ENCODE results near the gene TYRP1.
"Not testable (repeated sequence)": the region's sequence is repeated elsewhere in the genome, so short reads cannot be mapped to it uniquely, and the experiment has no call there.

TYRP1 gene

GRCh38 chr9:12693141-12693540, at the start of gene TYRP1:
TYRP1 (plus strand) TSS chr9:12693385; CDS start chr9:12693997, 612 bp downstream.
- DNase-seq: no peak

GRCh38 chr9:12643686-12644085, 49.5 kb upstream of the TYRP1 start:
- DNase-seq: no peak

GRCh38 chr9:12648925-12649324, 44.3 kb upstream of the TYRP1 start:
- DNase-seq: no peak

GRCh38 chr9:12651125-12651524, 42.1 kb upstream of the TYRP1 start:
- no peak for DNase-seq

GRCh38 chr9:12652973-12653372, 40.2 kb upstream of the TYRP1 start:
- no peak for DNase-seq

GRCh38 chr9:12656803-12657202, 36.4 kb upstream of the TYRP1 start:
- DNase-seq: no peak

GRCh38 chr9:12657233-12657632, 36.0 kb upstream of the TYRP1 start:
- no peak for DNase-seq

- DNase-seq: no peak
These were observed 35.2 kb upstream of the TYRP1 start for GRCh38 chr9:12657998-12658397.

- no peak for DNase-seq
These were observed 34.5 kb upstream of the TYRP1 start for GRCh38 chr9:12658531-12659209.

- no peak for DNase-seq
These were observed 34.0 kb upstream of the TYRP1 start for GRCh38 chr9:12659220-12659619.

GRCh38 chr9:12666813-12667212, 26.4 kb upstream of the TYRP1 start:
- DNase-seq: no peak

- no peak for DNase-seq
These were observed 25.3 kb upstream of the TYRP1 start for GRCh38 chr9:12667892-12668291.

- no peak for DNase-seq
These were observed 23.2 kb upstream of the TYRP1 start for GRCh38 chr9:12670006-12670405.

- no peak for DNase-seq
These were observed 18.2 kb upstream of the TYRP1 start for GRCh38 chr9:12674961-12675360.

GRCh38 chr9:12677462-12678126, 15.6 kb upstream of the TYRP1 start:
- DNase-seq: not testable (repeated sequence)

- no peak for DNase-seq
These were observed 12.8 kb upstream of the TYRP1 start for GRCh38 chr9:12680341-12680740.

GRCh38 chr9:12680757-12681156, 12.4 kb upstream of the TYRP1 start:
- no peak for DNase-seq

- no peak for DNase-seq
These were observed 11.6 kb upstream of the TYRP1 start for GRCh38 chr9:12681620-12682019.

GRCh38 chr9:12684974-12685373, 8.2 kb upstream of the TYRP1 start:
- no peak for DNase-seq

GRCh38 chr9:12689233-12689632, 4.0 kb upstream of the TYRP1 start:
- no peak for DNase-seq

- no peak for DNase-seq
These were observed 828 bp downstream of the TYRP1 start for GRCh38 chr9:12694013-12694412.

- DNase-seq: no peak
These were observed 2.3 kb downstream of the TYRP1 start for GRCh38 chr9:12695474-12695873.

GRCh38 chr9:12696931-12697622, 3.9 kb downstream of the TYRP1 start:
- DNase-seq: no peak

- no peak for DNase-seq
These were observed 4.5 kb downstream of the TYRP1 start for GRCh38 chr9:12697719-12698118.

All from NCI-H2227 treated with DMSO at 0.1 percent for 48 hours (cell line).